Left kidney (tissue), 2 donors: Measurements from ENCODE around the gene SRGAP2C. TPM values are rescaled to one million over a fixed set of nuclear protein-coding genes. Genes with fewer than 3 reads are reported as not detected.
"Not testable (repeated sequence)": the region's sequence is repeated elsewhere in the genome, so short reads cannot be mapped to it uniquely, and the experiment has no call there.

ENCODE experiments used
- DNase-seq: peaks from one replicate; pipeline ENCODE4 v3.0.0-alpha.2; 2013
- polyA plus RNA-seq: library from polyadenylated mRNA; unstranded; fragments of 120-200 nt; gene quantifications from one replicate; pipeline ENCODE4 v1.2.1, GENCODE V29; 2013; ENCODE audit not compliant: insufficient read length

Gene SRGAP2C
- polyA plus RNA-seq, 1 donor = 21.5 TPM

DNA sequence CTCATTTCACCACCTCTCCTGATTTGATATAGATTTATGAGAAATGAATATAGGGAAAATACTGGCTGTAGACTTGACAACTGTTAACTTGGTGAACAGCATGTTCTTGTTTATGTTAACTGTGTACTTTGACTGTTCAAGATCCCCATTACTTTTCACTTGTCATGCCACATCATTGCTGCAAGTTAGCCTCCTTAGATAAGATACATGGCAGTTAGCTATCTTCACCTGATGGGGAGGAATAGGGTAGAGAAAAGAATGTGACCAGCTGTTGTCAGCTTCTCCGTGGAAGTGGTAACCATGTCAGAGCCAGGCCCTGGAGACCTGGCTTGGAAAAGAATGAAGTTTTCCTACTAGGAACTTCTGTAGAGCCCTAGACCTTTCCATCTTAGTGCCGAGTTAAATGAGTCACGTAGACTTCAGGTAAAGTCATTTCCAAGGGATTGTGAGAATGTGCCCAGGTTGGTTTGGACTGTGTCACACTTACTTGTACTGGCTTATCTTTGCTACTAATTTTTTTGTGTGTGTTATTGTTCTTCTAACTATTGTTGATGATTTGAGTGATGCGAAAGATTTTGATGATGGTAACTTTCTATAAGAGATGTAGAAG, 41.6 kb downstream of the SRGAP2C start:
- DNase-seq = not testable (repeated sequence)

DNA sequence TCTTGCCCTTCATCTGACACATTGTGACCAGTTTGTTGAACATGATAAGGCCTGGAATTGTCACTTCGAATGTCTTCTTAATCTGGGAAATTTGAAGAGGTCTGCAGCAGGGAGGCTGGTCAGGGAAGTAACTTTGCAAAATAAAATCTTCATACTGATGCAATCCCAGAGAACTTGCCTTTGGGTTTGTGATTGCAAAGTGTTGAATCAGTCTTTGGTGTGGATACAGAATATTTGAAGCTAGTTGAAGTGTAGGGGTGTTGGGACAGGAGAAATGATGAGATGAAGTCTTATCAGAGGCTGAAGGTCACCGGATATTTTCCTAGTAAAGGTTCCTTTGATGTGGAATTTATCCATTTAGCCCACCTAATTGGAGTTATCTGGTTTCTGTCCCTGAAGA, 42.1 kb downstream of the SRGAP2C start:
- not testable (repeated sequence) for DNase-seq

DNA sequence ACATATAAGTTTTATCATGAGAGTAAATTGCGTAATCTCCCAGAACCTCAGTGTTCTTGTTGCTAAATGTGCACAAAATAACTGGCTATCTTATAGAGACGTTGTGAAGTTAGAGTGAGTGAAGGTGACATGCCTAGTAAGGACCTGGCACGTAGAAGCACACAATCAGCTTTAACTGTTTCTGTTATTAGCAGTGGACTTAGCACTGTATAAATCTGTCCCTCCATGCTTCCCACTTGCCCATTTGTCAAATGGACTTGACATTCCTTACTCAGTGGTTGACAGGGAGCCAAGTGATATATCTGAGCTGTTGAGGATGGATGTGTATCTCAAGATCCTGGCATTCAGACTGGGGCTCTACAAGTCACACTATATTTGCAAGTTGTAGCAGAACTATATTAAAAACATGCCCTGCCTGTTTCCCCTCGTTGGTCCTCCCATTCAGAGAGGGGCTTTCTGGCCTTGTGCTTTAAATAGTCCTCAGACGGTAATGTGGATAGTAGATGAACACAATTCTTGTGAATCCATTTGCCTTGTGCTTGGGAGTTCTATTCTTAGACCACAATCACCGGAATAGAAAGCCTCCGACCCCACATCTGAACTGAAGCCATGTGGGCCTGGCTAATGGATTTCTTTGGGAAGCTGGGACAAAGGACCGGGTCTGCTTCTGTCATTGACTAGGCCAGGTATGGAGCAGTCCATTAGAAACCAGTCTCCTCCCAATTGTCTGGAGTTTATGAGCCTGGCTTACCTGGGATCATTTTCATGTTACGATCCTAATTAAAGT, 43.0 kb downstream of the SRGAP2C start:
- not testable (repeated sequence) for DNase-seq

DNA sequence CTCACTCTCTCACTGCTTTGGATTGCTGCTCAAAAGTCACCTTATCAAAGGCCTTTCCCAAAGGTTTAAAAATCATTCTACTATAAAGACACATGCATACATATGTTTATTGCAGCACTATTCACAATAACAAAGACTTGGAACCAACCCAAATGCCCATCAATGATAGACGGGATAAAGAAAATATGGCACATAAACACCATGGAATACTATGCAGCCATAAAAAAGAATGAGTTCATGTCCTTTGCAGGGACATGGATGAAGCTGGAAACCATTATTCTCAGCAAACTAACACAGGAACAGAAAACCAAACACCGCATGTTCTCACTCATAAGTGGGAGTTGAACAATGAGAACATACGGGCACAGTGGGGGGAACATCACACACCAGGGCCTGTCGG, 45.9 kb downstream of the SRGAP2C start:
- not testable (repeated sequence) for DNase-seq

DNA sequence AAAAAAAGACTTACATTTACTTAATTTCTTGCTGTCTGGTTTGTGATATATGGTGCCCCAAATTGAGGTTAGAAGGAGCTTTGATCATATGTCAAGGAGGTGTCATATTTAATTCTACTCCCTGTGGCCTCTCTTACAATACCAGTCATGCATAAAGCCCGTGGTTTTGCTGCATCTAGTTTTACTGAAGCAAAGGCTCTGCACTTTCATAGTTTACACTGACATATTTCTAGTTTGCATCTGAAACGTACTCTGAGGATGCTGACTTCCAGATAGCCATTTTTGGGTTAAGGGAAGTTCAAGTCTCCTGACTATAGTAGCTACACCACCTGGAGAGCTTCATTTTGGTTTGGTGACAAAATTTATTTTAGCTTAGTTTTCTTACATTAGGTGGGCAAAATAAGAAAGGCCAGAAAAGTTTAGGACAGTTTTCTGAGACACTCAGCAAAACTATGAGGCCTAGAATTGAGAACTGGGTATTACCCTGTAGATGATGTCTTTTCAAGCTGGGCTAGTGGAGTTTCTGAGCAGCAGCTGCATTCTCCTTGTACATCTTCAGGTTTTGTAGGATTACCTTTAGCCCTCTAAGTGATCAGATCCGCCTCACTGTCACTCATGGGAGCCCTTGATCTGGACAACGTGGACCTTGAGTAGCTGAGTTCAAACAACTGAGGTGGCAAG, 47.8 kb downstream of the SRGAP2C start:
- DNase-seq = not testable (repeated sequence)

DNA sequence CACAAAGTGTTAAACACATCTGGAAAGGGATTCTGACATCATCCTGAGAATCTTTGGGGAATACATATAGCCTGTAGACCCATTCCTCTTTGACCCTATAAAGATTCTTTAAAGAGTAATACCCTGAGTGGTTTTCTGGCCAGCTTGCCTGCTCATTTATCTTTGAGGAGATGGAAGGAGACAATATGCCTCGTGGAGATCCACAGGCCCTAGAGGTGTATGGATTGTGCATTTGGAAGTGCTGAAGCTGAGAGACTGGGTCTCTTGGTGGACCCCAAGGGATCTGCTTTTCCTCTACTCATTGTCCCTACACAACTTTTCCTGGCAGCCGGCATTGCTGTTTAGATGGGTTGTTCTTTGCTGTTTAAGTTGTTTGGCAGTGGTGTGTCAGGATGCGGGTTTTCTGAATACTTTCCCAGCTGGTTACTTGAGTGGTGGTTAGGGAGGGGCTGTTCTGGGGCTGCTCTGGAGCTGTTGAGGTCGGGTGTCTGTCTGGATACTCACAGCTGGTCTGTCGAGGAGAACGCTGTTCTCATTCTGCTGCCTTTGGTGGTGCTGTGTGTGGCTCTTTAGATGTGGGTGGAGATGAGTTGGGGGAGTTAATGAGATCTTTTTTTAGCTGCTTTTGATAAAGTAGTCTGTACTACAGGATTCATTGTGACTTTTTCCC, 49.5 kb downstream of the SRGAP2C start:
- DNase-seq = not testable (repeated sequence)

DNA sequence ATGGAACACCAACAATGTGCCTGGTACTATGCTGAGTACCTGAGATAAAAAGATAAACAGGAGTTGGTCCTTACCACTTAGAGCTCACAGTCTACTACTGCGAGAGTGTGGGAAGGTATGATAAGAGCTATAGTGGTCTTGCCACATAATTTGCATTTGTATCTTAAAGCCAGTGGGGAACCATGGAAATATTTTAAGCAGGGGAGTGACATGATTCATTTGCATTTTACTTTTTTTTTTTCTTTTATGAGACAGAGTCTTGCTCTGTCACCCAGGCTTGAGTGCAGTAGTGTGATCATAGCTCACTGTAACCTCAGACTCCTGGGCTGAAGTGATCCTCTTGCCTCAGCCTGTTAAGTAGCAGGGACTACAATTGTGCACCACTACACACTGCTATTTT, 53.6 kb downstream of the SRGAP2C start:
- DNase-seq = not testable (repeated sequence)

DNA sequence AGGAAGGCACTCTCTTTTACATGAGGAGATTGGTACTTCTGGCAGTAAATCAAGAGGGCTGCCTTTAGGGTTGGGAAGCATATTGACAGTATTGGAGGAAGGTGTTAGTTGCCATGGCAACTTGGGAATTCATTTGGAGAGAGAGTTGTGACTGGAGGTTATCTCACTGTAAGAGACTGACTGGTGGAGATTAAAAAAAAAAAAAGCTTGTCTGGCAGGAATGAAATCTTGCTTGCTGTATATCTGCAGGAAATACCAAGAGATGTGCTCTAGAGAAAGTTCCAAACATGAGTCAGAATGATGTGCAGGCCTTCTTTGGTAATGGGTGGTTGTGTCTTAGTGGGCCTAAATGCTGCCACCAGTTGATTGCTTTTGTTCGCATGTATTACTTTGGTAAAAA, 59.1 kb downstream of the SRGAP2C start:
- not testable (repeated sequence) for DNase-seq

DNA sequence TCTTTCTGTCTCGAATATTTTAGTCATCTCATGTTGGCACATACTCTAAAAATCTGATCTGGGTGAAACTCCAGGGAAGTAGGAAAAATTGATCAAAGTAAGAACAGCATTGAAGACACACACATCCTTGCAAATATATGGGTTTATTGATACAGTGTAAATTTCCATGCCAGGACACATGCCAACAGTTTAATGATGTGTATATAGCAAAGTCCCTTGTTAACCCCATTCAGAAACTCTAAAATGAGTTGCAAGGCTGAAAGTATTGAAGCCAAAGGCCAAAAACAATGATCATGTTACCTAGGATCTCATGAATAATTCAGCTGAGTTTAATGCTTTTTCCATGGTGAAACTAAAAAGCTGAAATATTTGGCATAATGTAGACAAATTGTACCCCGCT, 61.6 kb downstream of the SRGAP2C start:
- DNase-seq = not testable (repeated sequence)

DNA sequence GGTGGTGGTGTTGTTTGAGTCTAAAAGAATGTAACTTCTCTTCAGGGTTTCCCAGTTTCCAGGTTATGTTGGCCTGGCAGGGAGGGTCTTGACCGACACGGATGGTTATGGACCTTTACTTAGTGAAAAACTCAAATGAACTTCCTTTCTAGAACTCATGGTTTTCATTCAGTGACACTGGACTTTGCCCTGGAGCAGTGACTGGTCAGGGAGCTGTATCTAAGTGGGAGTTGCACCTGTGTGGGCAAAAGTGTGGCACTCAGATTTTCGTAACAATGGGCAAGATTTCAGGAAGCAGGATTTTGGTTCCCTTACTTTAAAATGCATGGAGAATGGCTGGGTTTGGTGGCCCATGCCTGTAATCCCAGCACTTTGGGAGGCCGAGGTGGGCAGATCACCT, 67.9 kb downstream of the SRGAP2C start:
- not testable (repeated sequence) for DNase-seq

DNA sequence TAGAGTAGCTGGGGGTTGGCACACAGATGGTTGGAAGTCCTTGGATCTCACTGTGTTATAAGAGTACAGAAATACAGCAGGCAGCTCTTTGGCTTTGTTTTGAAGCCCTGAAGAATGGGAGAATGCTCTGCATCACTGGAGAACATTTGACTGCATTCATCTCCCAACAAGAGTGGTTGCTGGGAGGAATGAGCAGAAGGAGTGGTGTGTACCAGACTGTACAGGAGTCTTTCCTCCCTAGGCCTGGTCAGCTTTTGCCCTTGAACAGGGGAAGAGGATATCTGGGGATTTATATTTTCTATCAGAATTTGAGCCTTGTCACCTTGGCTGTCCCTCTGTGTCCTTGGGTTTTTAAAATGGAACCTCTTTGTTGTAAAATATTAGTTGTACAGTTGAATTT, 69.8 kb downstream of the SRGAP2C start:
- not testable (repeated sequence) for DNase-seq

DNA sequence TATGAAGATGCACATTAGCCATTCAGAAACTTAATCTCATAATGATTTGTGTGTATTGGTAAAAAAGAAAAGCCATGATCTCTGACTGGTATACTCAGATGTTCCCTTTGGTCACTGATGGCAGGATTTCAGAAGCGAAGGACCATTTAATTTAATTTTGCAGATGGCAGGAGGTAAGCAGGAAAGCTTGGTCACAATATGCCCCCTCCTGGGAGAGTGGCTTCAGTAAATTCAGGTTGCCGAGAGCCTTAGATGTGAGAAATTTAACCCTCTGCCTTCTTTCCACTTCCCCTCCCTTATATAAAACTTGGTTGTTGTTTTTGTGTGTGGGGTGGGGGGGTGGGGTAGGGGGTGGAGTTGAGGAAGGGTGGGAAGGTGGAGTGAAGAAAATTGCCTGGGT, 72.9 kb downstream of the SRGAP2C start:
- DNase-seq = not testable (repeated sequence)

DNA sequence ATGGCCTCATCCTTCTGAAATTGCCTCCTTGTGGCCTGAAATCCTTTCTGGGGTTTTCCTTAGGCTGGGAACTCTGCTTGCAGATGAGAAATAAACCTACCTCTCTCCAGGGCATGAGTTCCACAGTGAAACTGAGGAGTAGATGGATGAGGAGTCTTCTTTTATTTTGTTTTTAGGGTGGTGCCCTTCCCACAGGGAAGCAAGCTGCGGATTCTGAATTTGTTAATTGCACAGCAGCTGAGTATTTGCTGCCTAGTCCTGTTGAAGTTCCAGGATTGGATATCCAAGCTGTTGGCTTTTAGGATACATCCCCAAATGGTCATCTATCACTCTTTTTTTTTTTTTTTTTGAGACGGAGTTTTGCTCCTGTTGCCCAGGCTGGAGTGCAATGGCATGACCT, 73.4 kb downstream of the SRGAP2C start:
- not testable (repeated sequence) for DNase-seq

DNA sequence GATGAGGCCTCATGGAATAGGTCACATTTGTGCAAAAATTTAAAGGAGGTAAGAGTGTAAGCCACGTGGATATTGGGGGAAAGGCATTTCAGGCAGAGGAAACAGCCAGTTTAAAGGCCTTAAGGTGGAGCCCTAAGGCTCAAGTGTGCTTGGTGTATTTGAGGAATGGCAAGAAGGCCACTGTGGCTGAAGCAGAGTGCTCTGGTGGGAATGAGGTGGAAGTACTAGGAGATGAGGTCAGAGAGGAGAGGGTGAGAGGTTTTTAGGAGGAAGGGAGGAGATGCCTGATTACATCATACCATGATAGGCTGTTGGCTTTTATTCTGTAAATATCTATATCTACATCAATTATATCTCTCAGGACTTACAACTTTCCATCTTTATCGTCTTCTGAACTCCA, 75.4 kb downstream of the SRGAP2C start:
- DNase-seq = not testable (repeated sequence)

DNA sequence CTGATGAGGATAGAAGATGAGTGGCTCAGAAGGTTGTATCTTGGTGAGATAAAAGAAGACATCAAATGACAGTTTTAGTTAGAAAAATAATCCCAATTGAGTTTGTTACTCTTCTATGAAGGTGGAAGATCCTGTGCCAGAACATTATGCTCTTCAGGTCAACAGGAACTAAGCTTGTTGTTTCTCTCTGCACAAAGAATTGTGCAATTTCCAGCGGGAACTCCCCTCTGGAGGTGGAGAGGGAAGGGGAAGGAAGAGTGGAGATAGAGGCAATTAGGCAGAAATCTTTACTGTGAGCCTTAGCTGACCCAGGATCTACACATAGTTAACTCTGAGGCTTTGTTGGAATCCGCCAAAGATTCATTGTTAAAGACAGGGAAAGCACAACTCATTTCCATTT, 77.4 kb downstream of the SRGAP2C start:
- not testable (repeated sequence) for DNase-seq

DNA sequence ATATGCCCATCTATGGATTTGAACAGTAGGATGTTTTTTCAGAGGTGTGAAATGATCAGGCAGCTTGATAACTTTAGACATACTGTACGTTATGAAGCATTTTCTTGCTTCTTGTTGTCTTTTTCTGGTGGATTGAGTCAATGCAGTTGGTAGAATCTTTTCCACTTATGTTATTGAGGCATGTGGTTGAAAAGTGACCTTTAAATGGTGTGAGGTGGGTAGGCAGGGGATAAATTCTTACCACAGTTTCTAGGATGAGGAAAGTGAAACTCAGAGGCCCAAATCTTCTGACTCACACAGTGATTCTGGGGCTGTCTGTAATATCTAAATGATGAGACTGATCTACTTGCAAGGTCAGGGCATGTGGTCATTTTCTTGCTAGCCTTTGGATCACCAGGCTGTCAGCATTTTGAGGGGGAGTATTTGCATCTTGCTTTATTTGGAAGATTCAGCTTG, 79.0 kb downstream of the SRGAP2C start:
- not testable (repeated sequence) for DNase-seq

DNA sequence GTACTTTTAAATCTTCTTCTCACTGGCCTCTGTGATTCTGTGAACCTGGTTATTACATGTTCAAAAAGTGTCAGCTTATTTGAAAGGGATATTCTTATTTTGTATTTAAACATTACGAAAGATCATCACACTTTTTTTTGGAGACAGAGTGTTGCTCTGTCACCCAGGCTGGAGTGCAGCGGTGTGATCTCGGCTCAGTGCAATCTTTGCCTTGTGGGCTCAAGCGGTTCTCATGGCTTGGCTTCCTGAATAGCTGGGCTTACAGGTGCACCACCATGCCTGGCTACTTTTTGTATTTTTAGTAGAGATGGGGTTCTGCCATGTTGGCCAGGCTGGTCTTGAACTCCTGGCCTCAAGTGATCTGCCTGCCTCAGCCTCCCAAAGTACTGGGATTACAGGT, 82.3 kb downstream of the SRGAP2C start:
- not testable (repeated sequence) for DNase-seq

DNA sequence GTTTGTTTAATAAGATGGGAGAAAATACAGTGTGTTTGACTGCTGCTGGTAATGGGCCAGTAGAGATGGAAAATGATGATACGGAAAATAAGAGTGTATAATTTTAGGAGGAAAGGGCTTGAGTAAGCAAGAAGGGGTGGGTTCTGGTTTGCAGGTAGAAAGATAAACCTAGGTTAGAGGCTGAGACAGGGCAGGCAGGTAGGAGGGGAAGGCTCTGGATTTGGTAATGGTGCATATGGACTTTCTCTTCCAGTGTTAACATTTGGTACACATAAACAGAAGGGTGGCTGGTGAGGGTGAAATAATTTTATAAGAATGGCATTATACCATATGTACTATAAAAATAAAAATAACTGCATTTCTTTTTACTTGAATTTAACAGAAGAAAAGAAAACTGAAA, 84.5 kb downstream of the SRGAP2C start:
- not testable (repeated sequence) for DNase-seq

DNA sequence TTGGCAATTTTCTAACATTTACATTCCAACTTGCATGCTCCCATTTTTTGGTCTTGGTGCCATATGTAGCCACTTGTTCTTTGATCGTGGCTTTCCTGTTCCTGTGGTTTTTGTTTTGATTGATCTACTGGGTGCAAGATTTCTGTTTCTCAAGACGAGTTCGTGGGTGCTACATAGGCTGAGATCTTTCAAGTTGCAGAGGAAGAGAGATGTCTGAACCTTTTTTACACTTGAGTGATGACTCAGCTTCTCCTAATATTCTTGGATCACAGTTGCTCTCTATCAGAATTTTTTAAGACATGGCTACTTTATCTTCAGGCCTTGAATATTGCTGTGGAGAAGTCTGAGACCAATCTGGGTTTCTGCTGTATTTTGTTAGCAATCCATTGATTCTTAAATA, 85.2 kb downstream of the SRGAP2C start:
- not testable (repeated sequence) for DNase-seq

DNA sequence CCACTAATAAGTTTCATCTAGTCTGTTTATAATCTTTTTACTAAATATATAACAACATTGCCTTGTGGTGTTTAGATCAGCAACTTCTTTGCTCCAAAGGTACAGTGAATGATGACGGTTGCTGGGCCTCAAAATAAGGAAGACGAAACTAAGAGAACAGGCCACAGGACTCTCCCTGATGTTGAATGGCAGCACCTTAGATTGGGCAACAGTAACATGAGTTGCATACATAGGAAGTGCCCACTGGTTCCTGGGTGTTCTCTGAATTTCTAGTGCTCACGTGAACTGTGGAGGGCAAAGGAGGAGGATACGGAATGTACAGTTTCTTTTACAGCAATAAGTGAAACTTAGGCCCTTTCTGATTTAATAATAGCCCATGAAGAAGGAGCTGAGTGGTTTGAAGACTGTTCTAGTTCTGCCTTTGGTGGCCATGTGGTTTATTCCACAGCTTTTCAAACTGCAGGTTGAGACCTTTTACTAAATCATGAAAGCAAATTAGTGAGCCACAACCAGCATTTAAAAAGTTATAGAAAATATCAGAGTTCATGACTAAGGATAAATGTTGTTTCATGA, 86.5 kb downstream of the SRGAP2C start:
- not testable (repeated sequence) for DNase-seq

DNA sequence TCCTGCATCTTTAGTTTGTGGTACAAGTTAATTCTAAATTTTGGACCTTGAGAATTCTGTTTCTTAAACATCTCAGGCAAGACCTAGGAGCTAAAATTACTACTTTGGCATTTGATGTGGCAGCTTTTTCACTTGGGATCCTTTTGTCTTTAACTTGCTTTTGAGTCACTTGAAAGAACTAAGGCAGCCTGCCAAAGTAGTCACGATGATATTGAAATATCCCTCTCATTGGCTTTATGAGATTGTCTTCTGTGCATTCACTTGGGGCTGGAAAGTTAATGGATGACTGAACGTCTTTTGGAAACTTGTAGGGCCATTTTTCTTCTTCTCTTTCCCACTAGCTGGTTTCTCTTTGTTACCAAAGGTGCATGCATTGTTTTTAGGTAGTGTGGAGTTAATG, 90.7 kb downstream of the SRGAP2C start:
- DNase-seq = not testable (repeated sequence)

DNA sequence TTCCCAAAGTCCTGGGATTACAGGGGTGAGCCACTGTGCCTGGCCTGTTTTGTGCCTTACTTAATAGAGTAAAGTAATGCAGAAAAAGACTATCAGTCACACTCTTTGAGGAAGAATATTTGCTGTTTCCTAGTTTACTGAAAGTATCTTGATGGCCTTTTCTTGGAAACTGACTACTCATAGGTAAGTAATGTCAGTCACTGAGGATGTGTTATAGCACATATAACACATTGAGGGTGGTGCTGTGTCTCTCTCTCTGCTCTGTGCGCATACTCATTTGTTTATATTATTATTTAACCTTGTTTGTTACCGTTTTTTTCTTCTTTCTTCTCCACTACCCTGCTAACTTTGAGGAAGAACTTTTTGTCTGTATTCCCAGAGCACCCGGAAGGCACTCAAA, 93.4 kb downstream of the SRGAP2C start:
- DNase-seq = not testable (repeated sequence)
